Choroid plexus epithelial cell (primary cell): Measurements from ENCODE around the gene CCDC107.

Experiments
- DNase-seq: peaks from one replicate; pipeline ENCODE4 v3.0.0-alpha.2; 2010; ENCODE audit warnings: low read depth
- H3K4me3 ChIP-seq: 2 replicates; pipeline ENCODE4 v1.5.1; 2011; ENCODE audit warnings: low read depth, mild to moderate bottlenecking, control low read depth, low read length, moderate library complexity
- TF ChIP-seq, protein P1 (sequence below): conservative IDR thresholded peaks from 2 replicates; pipeline ENCODE4 v1.5.1; 2011; ENCODE audit warnings: low read depth, mild to moderate bottlenecking, control low read depth, inconsistent platforms, low read length, moderate library complexity

The CCDC107 gene

DNA sequence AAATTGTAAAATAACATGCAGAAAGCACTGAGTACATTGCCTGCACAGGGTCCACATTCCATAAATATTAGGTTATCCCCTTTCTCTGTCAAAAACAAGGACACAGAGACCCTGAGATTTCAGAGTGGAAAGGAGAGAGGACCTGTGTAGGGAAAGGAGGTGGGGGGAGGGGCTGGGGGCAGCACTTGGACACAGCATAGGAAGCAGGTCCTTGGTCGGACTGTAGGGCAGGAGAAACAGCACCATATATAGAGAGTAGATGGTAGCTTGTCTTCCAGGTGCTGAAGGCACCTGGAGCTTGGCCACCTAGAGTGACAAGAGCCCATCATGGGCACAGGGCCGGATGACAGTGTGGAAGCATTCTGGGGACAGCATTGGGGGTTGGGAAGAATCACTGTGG is 29.2 kb downstream of the CCDC107 start:
- H3K4me3 ChIP-seq, result peak overlapping the region; percentile 38
- TF ChIP-seq, protein P1, sequence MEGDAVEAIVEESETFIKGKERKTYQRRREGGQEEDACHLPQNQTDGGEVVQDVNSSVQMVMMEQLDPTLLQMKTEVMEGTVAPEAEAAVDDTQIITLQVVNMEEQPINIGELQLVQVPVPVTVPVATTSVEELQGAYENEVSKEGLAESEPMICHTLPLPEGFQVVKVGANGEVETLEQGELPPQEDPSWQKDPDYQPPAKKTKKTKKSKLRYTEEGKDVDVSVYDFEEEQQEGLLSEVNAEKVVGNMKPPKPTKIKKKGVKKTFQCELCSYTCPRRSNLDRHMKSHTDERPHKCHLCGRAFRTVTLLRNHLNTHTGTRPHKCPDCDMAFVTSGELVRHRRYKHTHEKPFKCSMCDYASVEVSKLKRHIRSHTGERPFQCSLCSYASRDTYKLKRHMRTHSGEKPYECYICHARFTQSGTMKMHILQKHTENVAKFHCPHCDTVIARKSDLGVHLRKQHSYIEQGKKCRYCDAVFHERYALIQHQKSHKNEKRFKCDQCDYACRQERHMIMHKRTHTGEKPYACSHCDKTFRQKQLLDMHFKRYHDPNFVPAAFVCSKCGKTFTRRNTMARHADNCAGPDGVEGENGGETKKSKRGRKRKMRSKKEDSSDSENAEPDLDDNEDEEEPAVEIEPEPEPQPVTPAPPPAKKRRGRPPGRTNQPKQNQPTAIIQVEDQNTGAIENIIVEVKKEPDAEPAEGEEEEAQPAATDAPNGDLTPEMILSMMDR, result no peak
- no peak for DNase-seq

DNA sequence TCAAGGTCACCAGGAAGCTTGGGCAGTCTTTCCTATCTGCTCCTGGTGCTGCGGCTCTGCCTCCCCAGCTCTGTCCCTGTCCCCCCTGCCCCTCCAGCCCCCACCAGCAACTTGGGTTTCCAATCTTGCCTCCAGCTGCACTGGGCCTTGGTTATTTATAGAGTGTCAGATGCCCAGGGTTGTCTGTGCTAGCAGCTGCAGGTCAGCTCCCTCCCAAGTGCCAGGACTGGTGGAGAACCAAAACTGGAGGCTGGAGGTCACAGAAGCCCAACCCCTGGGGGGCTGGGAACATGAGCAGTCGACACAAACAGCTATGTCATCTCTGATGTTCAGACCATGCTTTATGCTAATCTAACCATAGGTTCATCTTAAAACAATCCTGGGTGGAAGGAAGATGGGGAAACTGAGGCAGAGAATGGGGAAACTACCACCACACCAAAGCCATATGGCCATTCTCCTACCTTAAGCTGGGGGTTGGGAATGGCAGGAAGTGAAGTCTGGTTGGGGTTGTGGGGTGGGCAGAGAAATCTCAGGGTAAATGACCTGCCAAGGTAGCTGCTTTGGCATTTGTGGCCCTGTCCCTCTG is 30.0 kb downstream of the CCDC107 start:
- H3K4me3 ChIP-seq, result peak overlapping the region; percentile 78
- peak; percentile 41 for DNase-seq
- TF ChIP-seq, protein P1, result no peak

GRCh38 chr9:35688558-35689541 is 30.8 kb downstream of the CCDC107 start:
- TF ChIP-seq, protein P1, result no peak
- peak; percentile 83 for DNase-seq
- peak overlapping the region; percentile 78 for H3K4me3 ChIP-seq

DNA sequence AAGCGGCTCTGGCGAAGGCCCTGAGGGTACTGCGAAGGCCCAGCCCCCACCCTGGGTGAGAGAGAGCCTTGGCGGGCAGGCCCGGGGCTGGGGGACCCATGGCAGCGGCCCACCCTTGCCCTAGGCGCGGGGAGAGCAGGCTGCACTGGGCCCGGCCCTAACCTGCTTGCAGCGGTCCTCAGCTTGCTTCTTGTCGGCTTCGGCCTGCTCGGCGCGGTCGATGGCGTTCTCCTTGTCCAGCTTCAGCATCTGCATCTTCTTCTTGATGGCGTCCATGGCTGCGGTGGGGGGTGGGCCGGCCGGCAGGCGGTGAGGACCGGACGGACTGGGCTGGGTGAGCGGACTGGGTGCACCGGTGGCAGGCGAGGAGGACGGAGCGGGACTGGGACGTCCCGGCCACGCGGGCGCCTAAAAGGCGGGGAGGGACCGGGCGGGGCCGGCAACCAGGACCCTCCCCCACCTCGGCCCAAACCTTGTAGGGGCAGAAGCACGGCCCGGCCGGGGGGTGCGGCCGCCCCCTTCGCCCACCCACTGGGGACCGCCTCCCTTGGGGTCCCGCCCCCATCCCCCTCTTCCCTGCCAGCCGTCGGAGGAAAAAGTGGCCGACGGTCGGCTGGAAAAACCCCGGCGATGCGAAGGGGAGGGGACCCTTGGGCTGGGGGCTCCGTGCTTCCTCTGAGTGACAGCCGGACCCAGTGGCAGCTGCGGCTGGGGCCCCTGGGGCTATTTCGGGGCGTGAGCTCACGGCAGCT is 31.6 kb downstream of the CCDC107 start, which contains the start of gene TPM2:
Gene TPM2, minus strand, starts transcription at position 384 of the 752 bp plus-strand sequence. Its CDS starts 108 bp downstream, at position 276.
- H3K4me3 ChIP-seq, result peak within 1 kb of the TSS; percentile 78
- DNase-seq, result peak; percentile 72
- TF ChIP-seq, protein P1, result no peak

DNA sequence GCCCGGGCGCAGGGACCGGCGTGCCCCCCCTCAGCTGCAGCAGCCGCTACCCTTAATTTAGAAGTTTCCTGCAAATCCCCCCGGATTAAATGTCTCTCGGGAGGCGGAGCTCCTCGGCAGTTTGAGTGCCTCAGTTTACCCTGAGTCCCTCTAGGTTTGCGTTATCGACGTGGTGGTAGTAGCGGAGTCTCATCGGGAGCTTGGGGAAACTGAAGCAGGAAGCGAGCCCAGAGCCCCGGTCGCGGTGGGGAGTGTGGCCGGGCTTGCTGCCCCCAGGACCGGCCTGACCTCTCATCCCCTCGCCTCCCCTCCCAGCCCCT is 32.2 kb downstream of the CCDC107 start:
- peak; percentile 58 for DNase-seq
- TF ChIP-seq, protein P1, result no peak
- H3K4me3 ChIP-seq, result peak overlapping the region; percentile 78

DNA sequence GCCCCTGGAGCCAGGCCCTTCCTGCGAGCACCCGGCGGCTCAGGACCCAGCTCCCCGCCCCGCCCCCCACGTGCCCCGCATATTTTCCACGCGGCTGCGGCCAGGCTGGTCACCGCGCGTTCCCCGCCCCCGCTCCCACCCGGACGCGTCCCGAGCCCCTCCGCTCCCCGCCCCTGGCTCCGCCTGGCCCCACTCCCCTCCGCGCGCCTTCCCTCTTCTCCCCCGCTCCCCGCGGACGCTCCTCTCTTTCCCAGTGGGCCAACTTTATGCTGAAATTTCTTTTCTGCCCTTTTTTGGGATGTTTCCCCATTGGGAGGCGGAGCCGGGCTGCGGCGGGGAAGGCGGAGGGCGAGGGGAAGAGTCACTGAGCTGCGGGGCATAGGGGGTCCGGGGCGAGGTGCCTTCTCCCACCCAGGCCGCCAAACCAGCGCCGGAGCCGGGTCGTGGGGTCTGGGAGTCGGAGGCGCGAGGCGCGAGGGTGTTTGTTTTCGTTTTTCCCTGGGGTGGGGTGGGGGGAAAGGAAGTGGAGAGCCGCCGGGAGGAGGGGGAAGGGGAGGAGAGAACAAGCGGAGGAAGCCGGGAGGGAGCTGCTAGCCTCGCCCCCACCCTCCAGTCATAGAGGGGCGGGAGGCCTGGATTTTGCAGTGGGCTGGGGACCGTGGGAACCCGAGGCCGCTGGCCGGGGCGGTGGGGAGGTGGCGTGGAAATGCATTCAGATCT is 32.7 kb downstream of the CCDC107 start:
- TF ChIP-seq, protein P1, result no peak
- peak overlapping the region; percentile 78 for H3K4me3 ChIP-seq
- DNase-seq, result peak; percentile 70
